Stimulated activated CD4-positive, alpha-beta T cell treated with anti-CD3 and anti-CD28 coated beads, Interleukin-1b, Interleukin-23, amount 100 ng/mL, for 4 hours (primary cell): ENCODE results near the gene SH3BP5L.
"Not testable (repeated sequence)": the region's sequence is repeated elsewhere in the genome, so short reads cannot be mapped to it uniquely, and the experiment has no call there.

Source experiments
- DNase-seq, 2 donors: peaks; one replicate each; pipeline ENCODE4 v3.0.0-alpha.2; 2020; ENCODE audit warnings: low read depth in 2 of 2

The SH3BP5L gene

GRCh38 chr1:248810000-248810726, 15.6 kb downstream of the SH3BP5L start:
- no peak for DNase-seq

GRCh38 chr1:248808876-248809275, 16.8 kb downstream of the SH3BP5L start:
- DNase-seq = no peak

GRCh38 chr1:248807067-248807737, 18.5 kb downstream of the SH3BP5L start:
- DNase-seq = peak; percentile 17 to 53

GRCh38 chr1:248805876-248806275, 19.8 kb downstream of the SH3BP5L start:
- no peak for DNase-seq

GRCh38 chr1:248804771-248805681, 20.7 kb downstream of the SH3BP5L start:
- no peak for DNase-seq

- DNase-seq = not testable (repeated sequence)
These were observed 22.2 kb downstream of the SH3BP5L start for GRCh38 chr1:248803501-248803900.

- DNase-seq = no peak
These were observed 23.3 kb downstream of the SH3BP5L start for GRCh38 chr1:248802454-248802853.

GRCh38 chr1:248800459-248800858, 25.3 kb downstream of the SH3BP5L start:
- no peak for DNase-seq

GRCh38 chr1:248798791-248799190, 26.9 kb downstream of the SH3BP5L start:
- DNase-seq = no peak

- DNase-seq = not testable (repeated sequence)
These were observed 31.1 kb downstream of the SH3BP5L start for GRCh38 chr1:248794663-248795062.

- DNase-seq = no peak
These were observed 32.1 kb downstream of the SH3BP5L start for GRCh38 chr1:248793592-248793991.

GRCh38 chr1:248792342-248792741, 33.4 kb downstream of the SH3BP5L start:
- no peak for DNase-seq

GRCh38 chr1:248791010-248791409, 34.7 kb downstream of the SH3BP5L start:
- DNase-seq = no peak

GRCh38 chr1:248790456-248790855, 35.3 kb downstream of the SH3BP5L start:
- DNase-seq = no peak

- DNase-seq = not testable (repeated sequence)
These were observed 36.4 kb downstream of the SH3BP5L start for GRCh38 chr1:248789337-248789736.

GRCh38 chr1:248788327-248788726, 37.4 kb downstream of the SH3BP5L start:
- no peak for DNase-seq

- DNase-seq = no peak
These were observed 38.3 kb downstream of the SH3BP5L start for GRCh38 chr1:248787430-248787829.

- no peak for DNase-seq
These were observed 39.6 kb downstream of the SH3BP5L start for GRCh38 chr1:248786156-248786555.

GRCh38 chr1:248783367-248783766, 42.3 kb downstream of the SH3BP5L start:
- DNase-seq = no peak

GRCh38 chr1:248782416-248783141, 43.1 kb downstream of the SH3BP5L start:
- DNase-seq = no peak

- DNase-seq = no peak
These were observed 46.4 kb downstream of the SH3BP5L start for GRCh38 chr1:248779350-248779749.

- no peak for DNase-seq
These were observed 46.8 kb downstream of the SH3BP5L start for GRCh38 chr1:248778906-248779305.
